Keratinocyte (primary cell): ENCODE data around the gene LMNA.

Experiments
- EZH2 ChIP-seq: IDR thresholded peaks from one replicate; pipeline ENCODE4 v1.6.1; 2012; ENCODE audit warnings: inconsistent platforms, mild to moderate bottlenecking, low read length, moderate library complexity
- TF ChIP-seq, protein P1 (sequence below), 3 experiments: IDR thresholded peaks in 1 of 3; conservative IDR thresholded peaks in 1 of 3; optimal IDR thresholded peaks in 1 of 3; 2 replicates in 2 of 3; 3 replicates in 1 of 3; pipeline versions ENCODE3 to v1.5.1; 2011; ENCODE audit warnings: low read length in 3 of 3, mild to moderate bottlenecking in 3 of 3, moderate library complexity in 2 of 3, control low read depth in 1 of 3, inconsistent platforms in 1 of 3; ENCODE audit not compliant: insufficient read depth in 2 of 3; ENCODE audit errors: extremely low read depth in 1 of 3

DNA sequence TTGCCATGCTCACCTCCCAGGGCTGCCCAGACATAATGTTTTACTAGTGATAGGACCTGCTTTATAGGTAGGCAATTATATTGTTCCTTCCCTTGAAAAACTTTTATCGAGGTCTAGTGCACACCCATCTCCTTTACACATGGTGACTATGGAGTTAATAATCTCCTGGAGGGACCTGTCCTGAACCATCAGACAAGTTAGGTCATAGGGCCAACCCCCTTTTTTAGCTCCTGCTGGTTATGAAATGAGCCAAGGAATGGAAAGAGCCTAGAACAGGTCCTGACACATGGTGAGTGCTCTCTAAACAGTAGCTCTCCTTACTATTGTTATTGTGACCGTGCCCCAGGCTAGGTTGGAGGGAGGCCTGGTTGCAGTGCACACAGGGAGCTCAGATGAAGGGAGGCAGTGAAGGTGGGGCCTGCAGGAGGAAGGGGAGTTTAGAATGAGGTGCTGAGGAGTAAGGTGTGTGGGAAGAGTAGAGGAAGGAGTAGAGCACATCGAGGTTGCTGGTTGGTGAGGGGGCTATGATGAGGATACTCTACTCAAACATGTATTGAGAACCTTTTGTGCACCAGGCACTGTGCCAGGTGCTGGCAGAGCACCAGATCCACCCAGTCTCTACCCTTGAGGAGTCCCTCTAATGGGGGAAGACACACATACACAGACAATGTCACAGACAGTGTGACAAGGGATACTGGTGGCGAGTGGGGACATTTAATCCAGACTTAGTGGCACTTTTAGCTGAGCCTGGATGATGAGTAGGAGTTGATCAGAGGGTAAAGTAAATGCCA is 14.1 kb upstream of the LMNA start:
- TF ChIP-seq, protein P1, sequence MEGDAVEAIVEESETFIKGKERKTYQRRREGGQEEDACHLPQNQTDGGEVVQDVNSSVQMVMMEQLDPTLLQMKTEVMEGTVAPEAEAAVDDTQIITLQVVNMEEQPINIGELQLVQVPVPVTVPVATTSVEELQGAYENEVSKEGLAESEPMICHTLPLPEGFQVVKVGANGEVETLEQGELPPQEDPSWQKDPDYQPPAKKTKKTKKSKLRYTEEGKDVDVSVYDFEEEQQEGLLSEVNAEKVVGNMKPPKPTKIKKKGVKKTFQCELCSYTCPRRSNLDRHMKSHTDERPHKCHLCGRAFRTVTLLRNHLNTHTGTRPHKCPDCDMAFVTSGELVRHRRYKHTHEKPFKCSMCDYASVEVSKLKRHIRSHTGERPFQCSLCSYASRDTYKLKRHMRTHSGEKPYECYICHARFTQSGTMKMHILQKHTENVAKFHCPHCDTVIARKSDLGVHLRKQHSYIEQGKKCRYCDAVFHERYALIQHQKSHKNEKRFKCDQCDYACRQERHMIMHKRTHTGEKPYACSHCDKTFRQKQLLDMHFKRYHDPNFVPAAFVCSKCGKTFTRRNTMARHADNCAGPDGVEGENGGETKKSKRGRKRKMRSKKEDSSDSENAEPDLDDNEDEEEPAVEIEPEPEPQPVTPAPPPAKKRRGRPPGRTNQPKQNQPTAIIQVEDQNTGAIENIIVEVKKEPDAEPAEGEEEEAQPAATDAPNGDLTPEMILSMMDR (optimal IDR thresholded peaks at IDR 0.05 in 1 of 3, IDR thresholded peaks at IDR 0.05 in 1 of 3, conservative IDR thresholded peaks at IDR 0.05 in 1 of 3; ENCODE audit: extremely low read depth in 1 of 3, insufficient read depth in 2 of 3, low read length in 3 of 3), result no peak
- no peak for TF ChIP-seq EZH2
